Retina (tissue), 1 donor: ENCODE measurements around the gene CYP4F12.
A peak's percentile ranks its signal among the peaks of the same experiment; 100 is the strongest.
"Not testable (repeated sequence)": the region's sequence is repeated elsewhere in the genome, so short reads cannot be mapped to it uniquely, and the experiment has no call there.

Experiments used
- DNase-seq: peaks from one replicate; pipeline ENCODE4 v3.0.0-alpha.2; 2016

The CYP4F12 gene

GRCh38 chr19:15672580-15673175, at the start of gene CYP4F12:
Gene CYP4F12 (plus strand): TSS chr19:15673087. CDS start chr19:15673530, 443 bp downstream.
- DNase-seq = no peak

GRCh38 chr19:15623711-15624318, 49.1 kb upstream of the CYP4F12 start:
- DNase-seq = peak; percentile 4

GRCh38 chr19:15628236-15629002, 44.5 kb upstream of the CYP4F12 start:
- DNase-seq = no peak

- peak; percentile 80 for DNase-seq
Observed at GRCh38 chr19:15629003-15629880, 43.6 kb upstream of the CYP4F12 start.

- DNase-seq = no peak
Observed at GRCh38 chr19:15631817-15632216, 41.1 kb upstream of the CYP4F12 start.

GRCh38 chr19:15633082-15633835, 39.6 kb upstream of the CYP4F12 start:
- DNase-seq = no peak

- DNase-seq = no peak
Observed at GRCh38 chr19:15634105-15634504, 38.8 kb upstream of the CYP4F12 start.

GRCh38 chr19:15635016-15635805, 37.7 kb upstream of the CYP4F12 start:
- DNase-seq = no peak

GRCh38 chr19:15636026-15636425, 36.9 kb upstream of the CYP4F12 start:
- DNase-seq = no peak

- DNase-seq = no peak
Observed at GRCh38 chr19:15639596-15639995, 33.3 kb upstream of the CYP4F12 start.

GRCh38 chr19:15640294-15640903, 32.5 kb upstream of the CYP4F12 start, which contains the start of gene CYP4F3:
Gene CYP4F3 (plus strand): TSS chr19:15640897. CDS start chr19:15641416, 519 bp downstream.
- no peak for DNase-seq

GRCh38 chr19:15640904-15641597, 31.8 kb upstream of the CYP4F12 start:
- DNase-seq = no peak

- no peak for DNase-seq
Observed at GRCh38 chr19:15641901-15642491, 30.9 kb upstream of the CYP4F12 start.

- DNase-seq = no peak
Observed at GRCh38 chr19:15642807-15643206, 30.1 kb upstream of the CYP4F12 start.

- no peak for DNase-seq
Observed at GRCh38 chr19:15643387-15643786, 29.5 kb upstream of the CYP4F12 start.

- no peak for DNase-seq
Observed at GRCh38 chr19:15644066-15644741, 28.7 kb upstream of the CYP4F12 start.

GRCh38 chr19:15644816-15645215, 28.1 kb upstream of the CYP4F12 start:
- no peak for DNase-seq

GRCh38 chr19:15649526-15649925, 23.4 kb upstream of the CYP4F12 start:
- no peak for DNase-seq

- not testable (repeated sequence) for DNase-seq
Observed at GRCh38 chr19:15650123-15650522, 22.8 kb upstream of the CYP4F12 start.
